Measurements from ENCODE around the gene DYNLL1. TPM values are rescaled to one million over a fixed set of nuclear protein-coding genes. Genes with fewer than 3 reads are reported as not detected.

DYNLL1 gene
- total RNA-seq, 1 donor from 2014 or later = 392 TPM

GRCh38 chr12:120536064-120536791 is 40.3 kb downstream of the DYNLL1 start:
- no peaks in the 10 kb centered on the region for H3K9me3 Mint-ChIP-seq (ENCODE audit: unreplicated experiment)
- H3K4me1 Mint-ChIP-seq (ENCODE audit: unreplicated experiment) = peaks cover 35% of the 10 kb centered on the region
- no peak for DNase-seq (ENCODE audit: low spot score)
- peaks cover 4% of the 10 kb centered on the region for H3K27me3 Mint-ChIP-seq (ENCODE audit: unreplicated experiment)
- TF ChIP-seq, protein P1, sequence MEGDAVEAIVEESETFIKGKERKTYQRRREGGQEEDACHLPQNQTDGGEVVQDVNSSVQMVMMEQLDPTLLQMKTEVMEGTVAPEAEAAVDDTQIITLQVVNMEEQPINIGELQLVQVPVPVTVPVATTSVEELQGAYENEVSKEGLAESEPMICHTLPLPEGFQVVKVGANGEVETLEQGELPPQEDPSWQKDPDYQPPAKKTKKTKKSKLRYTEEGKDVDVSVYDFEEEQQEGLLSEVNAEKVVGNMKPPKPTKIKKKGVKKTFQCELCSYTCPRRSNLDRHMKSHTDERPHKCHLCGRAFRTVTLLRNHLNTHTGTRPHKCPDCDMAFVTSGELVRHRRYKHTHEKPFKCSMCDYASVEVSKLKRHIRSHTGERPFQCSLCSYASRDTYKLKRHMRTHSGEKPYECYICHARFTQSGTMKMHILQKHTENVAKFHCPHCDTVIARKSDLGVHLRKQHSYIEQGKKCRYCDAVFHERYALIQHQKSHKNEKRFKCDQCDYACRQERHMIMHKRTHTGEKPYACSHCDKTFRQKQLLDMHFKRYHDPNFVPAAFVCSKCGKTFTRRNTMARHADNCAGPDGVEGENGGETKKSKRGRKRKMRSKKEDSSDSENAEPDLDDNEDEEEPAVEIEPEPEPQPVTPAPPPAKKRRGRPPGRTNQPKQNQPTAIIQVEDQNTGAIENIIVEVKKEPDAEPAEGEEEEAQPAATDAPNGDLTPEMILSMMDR (IDR thresholded peaks at IDR 0.05; ENCODE audit: unreplicated experiment) = no peak
- H3K4me3 Mint-ChIP-seq (ENCODE audit: unreplicated experiment) = peak overlapping the region; percentile 95
- H3K36me3 Mint-ChIP-seq (ENCODE audit: low read depth, unreplicated experiment) = peaks cover 3% of the 10 kb centered on the region
- H3K27ac Mint-ChIP-seq (ENCODE audit: unreplicated experiment) = peak overlapping the region; percentile 36

GRCh38 chr12:120537856-120538220 is 41.9 kb downstream of the DYNLL1 start:
- no peak for DNase-seq (ENCODE audit: low spot score)
- Mint-ChIP-seq H3K9me3 (ENCODE audit: unreplicated experiment) (no peaks in the 10 kb centered on the region), H3K27me3 (ENCODE audit: unreplicated experiment) (peaks cover 1% of the 10 kb centered on the region), H3K4me3 (ENCODE audit: unreplicated experiment) (peak overlapping the region; percentile 47), H3K4me1 (ENCODE audit: unreplicated experiment) (peaks cover 35% of the 10 kb centered on the region), H3K27ac (ENCODE audit: unreplicated experiment) (peak overlapping the region; percentile 81), H3K36me3 (ENCODE audit: low read depth, unreplicated experiment) (peaks cover 3% of the 10 kb centered on the region)
- TF ChIP-seq, protein P1 (IDR thresholded peaks at IDR 0.05; ENCODE audit: unreplicated experiment) = no peak

- H3K9me3 Mint-ChIP-seq (ENCODE audit: unreplicated experiment) = no peaks in the 10 kb centered on the region
- TF ChIP-seq, protein P1 (IDR thresholded peaks at IDR 0.05; ENCODE audit: unreplicated experiment) = no peak
- H3K27ac Mint-ChIP-seq (ENCODE audit: unreplicated experiment) = peak overlapping the region; percentile 81
- H3K27me3 Mint-ChIP-seq (ENCODE audit: unreplicated experiment) = no peaks in the 10 kb centered on the region
- peak overlapping the region; percentile 47 for H3K4me3 Mint-ChIP-seq (ENCODE audit: unreplicated experiment)
- no peak for DNase-seq (ENCODE audit: low spot score)
- peaks cover 3% of the 10 kb centered on the region for H3K36me3 Mint-ChIP-seq (ENCODE audit: low read depth, unreplicated experiment)
- H3K4me1 Mint-ChIP-seq (ENCODE audit: unreplicated experiment) = peaks cover 35% of the 10 kb centered on the region
Measured at GRCh38 chr12:120538281-120539156, 42.6 kb downstream of the DYNLL1 start.

GRCh38 chr12:120539303-120539702 is 43.4 kb downstream of the DYNLL1 start:
- Mint-ChIP-seq H3K27ac (ENCODE audit: unreplicated experiment) (peak overlapping the region; percentile 48), H3K27me3 (ENCODE audit: unreplicated experiment) (no peaks in the 10 kb centered on the region), H3K4me3 (ENCODE audit: unreplicated experiment) (no peak overlapping the region), H3K4me1 (ENCODE audit: unreplicated experiment) (peaks cover 35% of the 10 kb centered on the region), H3K36me3 (ENCODE audit: low read depth, unreplicated experiment) (peaks cover 3% of the 10 kb centered on the region), H3K9me3 (ENCODE audit: unreplicated experiment) (no peaks in the 10 kb centered on the region)
- TF ChIP-seq, protein P1 (IDR thresholded peaks at IDR 0.05; ENCODE audit: unreplicated experiment) = no peak
- DNase-seq (ENCODE audit: low spot score) = no peak

All from endothelial cell (in vitro differentiated cells).